GM12875 (cell line): ENCODE results near the gene SNPH.

Experiments
- H3K4me3 ChIP-seq: one replicate; pipeline ENCODE4 v1.5.1; 2011; ENCODE audit warnings: low read depth, low read length, control low read depth
- TF ChIP-seq, protein P1 (sequence below): IDR thresholded peaks from 2 replicates; pipeline ENCODE4 v1.5.1; 2011; ENCODE audit warnings: low read depth, mild to moderate bottlenecking, control low read depth, inconsistent platforms, low read length, moderate library complexity, borderline replicate concordance; ENCODE audit not compliant: insufficient read depth

SNPH gene

DNA sequence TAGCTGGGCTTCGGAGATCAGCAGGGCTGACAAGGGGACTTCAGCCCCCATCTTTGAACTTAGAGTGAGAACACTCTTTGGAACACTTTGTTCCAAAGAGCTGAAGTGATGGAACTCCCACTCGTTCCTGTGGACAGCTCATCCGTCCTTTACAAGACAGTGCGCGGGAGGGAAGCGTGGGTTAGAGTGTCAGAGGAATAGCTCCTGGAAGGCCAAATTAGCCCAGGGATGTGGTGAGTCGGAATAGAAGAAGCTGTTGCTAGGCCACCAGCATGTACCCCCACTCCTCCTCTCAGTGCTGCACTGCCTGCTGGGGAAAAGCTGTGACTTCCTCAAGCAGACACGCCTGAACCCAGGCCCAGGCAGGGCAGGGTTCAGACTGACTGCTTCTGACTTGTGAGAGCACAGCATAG is 61.2 kb downstream of the SNPH start:
- no peak overlapping the region for H3K4me3 ChIP-seq
- TF ChIP-seq, protein P1, sequence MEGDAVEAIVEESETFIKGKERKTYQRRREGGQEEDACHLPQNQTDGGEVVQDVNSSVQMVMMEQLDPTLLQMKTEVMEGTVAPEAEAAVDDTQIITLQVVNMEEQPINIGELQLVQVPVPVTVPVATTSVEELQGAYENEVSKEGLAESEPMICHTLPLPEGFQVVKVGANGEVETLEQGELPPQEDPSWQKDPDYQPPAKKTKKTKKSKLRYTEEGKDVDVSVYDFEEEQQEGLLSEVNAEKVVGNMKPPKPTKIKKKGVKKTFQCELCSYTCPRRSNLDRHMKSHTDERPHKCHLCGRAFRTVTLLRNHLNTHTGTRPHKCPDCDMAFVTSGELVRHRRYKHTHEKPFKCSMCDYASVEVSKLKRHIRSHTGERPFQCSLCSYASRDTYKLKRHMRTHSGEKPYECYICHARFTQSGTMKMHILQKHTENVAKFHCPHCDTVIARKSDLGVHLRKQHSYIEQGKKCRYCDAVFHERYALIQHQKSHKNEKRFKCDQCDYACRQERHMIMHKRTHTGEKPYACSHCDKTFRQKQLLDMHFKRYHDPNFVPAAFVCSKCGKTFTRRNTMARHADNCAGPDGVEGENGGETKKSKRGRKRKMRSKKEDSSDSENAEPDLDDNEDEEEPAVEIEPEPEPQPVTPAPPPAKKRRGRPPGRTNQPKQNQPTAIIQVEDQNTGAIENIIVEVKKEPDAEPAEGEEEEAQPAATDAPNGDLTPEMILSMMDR: no peak

DNA sequence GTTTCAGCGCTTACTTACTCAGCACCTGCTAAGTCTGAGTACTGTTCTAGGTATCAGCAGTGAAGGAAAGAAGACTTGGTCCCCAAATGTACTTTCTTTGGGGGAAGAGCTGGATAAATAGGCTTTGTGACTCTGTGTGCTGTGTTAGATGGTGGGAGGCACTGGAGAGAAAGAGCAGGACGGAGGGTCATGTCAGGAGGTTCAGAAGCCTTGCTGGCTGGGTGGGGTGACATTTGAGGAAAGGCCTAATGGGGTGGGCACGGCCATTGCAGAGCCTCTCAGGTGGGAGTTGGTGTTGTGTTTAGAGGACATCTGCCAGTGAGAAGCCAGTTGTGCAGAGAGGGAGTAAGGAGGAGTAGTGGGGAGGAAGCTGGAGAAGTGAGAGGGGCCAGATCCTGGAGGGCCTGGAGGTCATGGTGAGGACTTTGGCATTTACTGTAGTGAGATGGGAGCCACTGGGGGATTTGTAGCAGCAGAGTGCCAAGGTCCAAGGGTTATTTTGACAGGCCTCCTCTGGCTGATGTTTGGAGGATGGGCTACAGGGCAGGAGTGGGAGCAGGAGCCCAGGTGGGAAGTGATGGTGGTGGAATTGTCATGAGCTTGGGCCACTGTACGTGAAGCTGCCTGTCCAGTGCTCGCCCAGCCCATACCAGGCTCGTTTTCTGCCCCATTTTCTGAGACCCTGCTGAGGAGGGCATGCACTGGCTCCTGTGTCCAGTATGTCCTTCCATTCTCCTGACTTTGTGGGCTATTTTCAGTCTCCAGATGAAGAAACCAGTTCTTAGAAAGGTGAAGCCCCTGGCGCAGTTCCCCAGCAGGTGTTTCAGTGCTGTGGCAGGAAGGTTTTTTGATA is 62.0 kb downstream of the SNPH start:
- TF ChIP-seq, protein P1: no peak
- no peak overlapping the region for H3K4me3 ChIP-seq

DNA sequence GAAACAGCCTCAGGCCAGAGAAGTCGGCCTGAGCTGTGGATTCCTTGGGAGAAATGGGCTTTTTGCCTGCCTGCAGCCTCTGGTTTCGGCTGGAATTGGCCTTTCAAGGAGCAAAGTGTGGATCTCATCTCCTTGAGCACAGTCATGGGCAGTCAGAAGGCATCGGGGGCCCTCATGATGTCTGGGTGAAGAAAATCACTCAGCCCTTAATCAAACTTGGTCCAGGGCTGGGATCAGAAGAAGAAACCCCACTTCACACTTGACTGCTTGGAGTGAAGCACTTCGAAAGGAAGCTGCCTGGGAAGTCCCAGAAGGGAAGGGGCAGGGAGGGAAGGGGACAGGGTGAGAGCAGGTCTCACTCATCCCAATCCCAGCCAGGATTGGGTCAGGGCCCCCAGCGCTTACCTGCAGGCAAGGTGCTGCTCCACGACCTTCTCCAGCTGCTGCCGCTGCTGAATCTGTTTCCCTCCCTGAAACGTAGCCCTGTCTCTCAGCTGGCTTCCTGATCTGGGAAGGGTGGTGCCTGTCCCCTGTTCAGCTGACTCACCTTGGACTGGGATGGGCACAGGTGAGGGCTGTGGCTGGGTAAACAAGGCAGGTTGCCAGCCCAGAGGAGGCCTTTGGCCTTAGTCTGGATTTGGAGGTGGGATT is 62.7 kb downstream of the SNPH start, which contains the start of gene SDCBP2:
Gene SDCBP2 (minus strand): TSS at position 460 of the 651 bp plus-strand sequence. CDS start 8,723 bp downstream, outside the sequence.
- H3K4me3 ChIP-seq: no peak within 1 kb of the TSS
- TF ChIP-seq, protein P1: no peak

DNA sequence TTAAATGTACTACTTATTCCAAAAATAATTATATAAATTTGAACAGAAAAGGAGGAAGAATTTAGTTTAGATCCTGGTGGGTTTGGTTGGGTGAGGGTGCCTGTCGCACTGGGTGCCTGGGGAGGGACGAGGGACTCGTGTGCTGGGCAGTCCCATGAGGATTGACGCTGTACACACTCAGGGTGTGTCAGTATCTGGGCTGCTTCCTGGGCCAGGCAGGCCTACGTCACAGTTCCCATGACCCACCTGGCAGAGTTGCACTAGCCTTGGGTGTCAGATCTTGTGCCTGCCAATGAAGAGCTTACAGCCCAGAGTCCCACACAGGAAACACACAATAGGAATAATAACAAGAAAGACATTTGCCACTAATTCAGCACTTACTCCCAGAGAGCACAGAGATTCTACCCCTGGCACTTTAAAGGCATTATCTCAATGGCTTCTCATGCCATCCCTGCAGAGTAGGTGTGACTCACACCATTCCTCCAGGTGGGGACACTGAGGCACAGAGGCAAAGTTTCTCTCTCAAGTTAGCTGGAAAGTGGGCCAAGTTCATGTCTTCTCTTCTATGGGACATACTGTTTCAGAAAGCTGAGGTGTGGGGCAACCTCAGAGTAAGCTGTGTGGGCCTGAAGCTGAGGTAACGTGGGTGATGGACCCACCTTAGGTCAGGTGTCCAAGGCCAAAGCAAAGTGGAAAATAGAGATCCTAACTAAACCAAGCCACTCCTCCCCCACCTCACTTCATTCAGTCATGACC is 64.2 kb downstream of the SNPH start:
- TF ChIP-seq, protein P1: no peak
- no peak overlapping the region for H3K4me3 ChIP-seq

DNA sequence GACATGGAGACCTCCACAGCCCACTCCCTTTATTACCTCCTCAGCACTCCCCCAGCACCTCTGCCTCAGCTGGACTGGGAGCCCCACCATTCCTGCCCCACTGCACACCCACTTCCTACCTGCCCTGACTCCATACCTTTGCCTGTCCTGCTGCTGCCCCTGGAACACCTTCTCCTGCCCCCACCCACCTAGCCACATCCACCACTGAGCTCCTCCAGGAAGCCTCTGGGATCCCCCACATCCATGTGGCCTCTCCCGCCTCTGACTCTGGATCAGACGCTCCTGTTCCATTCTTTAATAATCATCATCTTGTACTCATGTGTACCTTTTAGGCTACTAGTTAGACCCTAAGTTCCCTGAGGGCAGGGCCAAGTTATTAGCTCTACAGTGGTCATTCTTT is 65.0 kb downstream of the SNPH start:
- TF ChIP-seq, protein P1: no peak
- H3K4me3 ChIP-seq: no peak overlapping the region

DNA sequence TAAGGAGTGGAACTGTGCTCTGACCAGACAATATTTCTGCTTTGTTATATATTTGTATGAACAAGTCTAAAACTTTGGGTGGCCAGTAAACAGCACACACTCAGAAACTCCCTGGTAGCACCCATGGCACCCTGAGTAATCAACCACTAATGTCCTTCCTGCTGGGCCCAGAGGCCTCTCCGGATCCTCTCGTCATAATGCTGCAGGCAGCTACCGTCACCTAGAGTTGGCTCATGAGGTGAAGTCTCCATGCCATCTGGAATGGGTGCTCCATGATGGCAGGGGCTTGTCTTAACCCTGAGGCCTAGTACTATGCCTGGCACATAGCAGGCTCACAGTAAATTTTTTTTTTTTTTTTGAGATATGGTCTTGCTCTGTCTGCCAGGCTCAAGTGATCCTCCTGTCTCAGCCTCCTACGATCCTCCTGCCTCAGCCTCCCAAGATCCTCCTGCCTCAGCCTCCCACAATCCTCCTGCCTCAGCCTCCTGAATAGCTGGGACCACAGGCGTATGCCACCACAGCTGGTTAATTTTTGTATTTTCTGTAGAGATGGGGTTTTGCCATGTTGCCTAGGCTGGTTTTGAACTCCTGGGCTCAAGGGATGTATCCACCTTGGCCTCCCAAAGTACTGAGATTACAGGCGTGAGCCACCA is 65.8 kb downstream of the SNPH start:
- TF ChIP-seq, protein P1: no peak
- H3K4me3 ChIP-seq: no peak overlapping the region
